ENCODE results near the gene DYNC1I2.

DYNC1I2 gene

GRCh38 chr2:171687287-171688128 lies at the start of gene DYNC1I2:
DYNC1I2 (plus strand) TSS chr2:171687469; CDS start chr2:171690156, 2,687 bp downstream.
- no peak for TF ChIP-seq CTCF (IDR thresholded peaks at IDR 0.05; ENCODE audit: extremely low read depth, insufficient read depth, missing control alignments)
- in situ Hi-C loops (cut with MboI; ENCODE audit: low pct_unique_long_range_greater_than_20kb, low sequenced_read_pairs, unreplicated experiment), result no loop called here
- peak; percentile 74 for DNase-seq (ENCODE audit: low spot score)

- no peak for DNase-seq (ENCODE audit: low spot score)
- in situ Hi-C loops (cut with MboI; ENCODE audit: low pct_unique_long_range_greater_than_20kb, low sequenced_read_pairs, unreplicated experiment), result no loop called here
- no peak for TF ChIP-seq CTCF (IDR thresholded peaks at IDR 0.05; ENCODE audit: extremely low read depth, insufficient read depth, missing control alignments)
Measured at GRCh38 chr2:171651667-171652415, 35.4 kb upstream of the DYNC1I2 start.

GRCh38 chr2:171652416-171652785 lies 34.9 kb upstream of the DYNC1I2 start:
- TF ChIP-seq CTCF (IDR thresholded peaks at IDR 0.05; ENCODE audit: extremely low read depth, insufficient read depth, missing control alignments), result no peak
- peak; percentile 13 for DNase-seq (ENCODE audit: low spot score)
- in situ Hi-C loops (cut with MboI; ENCODE audit: low pct_unique_long_range_greater_than_20kb, low sequenced_read_pairs, unreplicated experiment), result no loop called here

- TF ChIP-seq CTCF (IDR thresholded peaks at IDR 0.05; ENCODE audit: extremely low read depth, insufficient read depth, missing control alignments), result no peak
- peak; percentile 17 for DNase-seq (ENCODE audit: low spot score)
- in situ Hi-C loops (cut with MboI; ENCODE audit: low pct_unique_long_range_greater_than_20kb, low sequenced_read_pairs, unreplicated experiment), result no loop called here
Measured at GRCh38 chr2:171655586-171655985, 31.7 kb upstream of the DYNC1I2 start.

- in situ Hi-C loops (cut with MboI; ENCODE audit: low pct_unique_long_range_greater_than_20kb, low sequenced_read_pairs, unreplicated experiment), result no loop called here
- no peak for DNase-seq (ENCODE audit: low spot score)
- no peak for TF ChIP-seq CTCF (IDR thresholded peaks at IDR 0.05; ENCODE audit: extremely low read depth, insufficient read depth, missing control alignments)
Measured at GRCh38 chr2:171667041-171667440, 20.2 kb upstream of the DYNC1I2 start.

GRCh38 chr2:171668183-171668582 lies 19.1 kb upstream of the DYNC1I2 start:
- in situ Hi-C loops (cut with MboI; ENCODE audit: low pct_unique_long_range_greater_than_20kb, low sequenced_read_pairs, unreplicated experiment), result no loop called here
- DNase-seq (ENCODE audit: low spot score), result no peak
- no peak for TF ChIP-seq CTCF (IDR thresholded peaks at IDR 0.05; ENCODE audit: extremely low read depth, insufficient read depth, missing control alignments)
